Spinal cord (tissue), 10 donors: ENCODE data around the gene RGS16. TPM values are rescaled to one million over a fixed set of nuclear protein-coding genes. Genes with fewer than 3 reads are reported as not detected.

ENCODE experiments used
- DNase-seq, 6 donors: peaks; one replicate each; pipeline versions ENCODE4 v3.0.0 to v3.0.0-alpha.2; 2013 to 2015; ENCODE audit warnings: low spot score in 6 of 6, low read depth in 4 of 6
- H3K27ac ChIP-seq: one replicate; pipeline ENCODE4 v1.5.1; 2013; ENCODE audit warnings: low read depth, low read length, control low read depth
- H3K27me3 ChIP-seq: one replicate; pipeline ENCODE4 v1.6.1; 2013; ENCODE audit warnings: low read length; ENCODE audit not compliant: control insufficient read depth, insufficient read depth
- H3K36me3 ChIP-seq: one replicate; pipeline ENCODE4 v1.6.1; 2013; ENCODE audit warnings: low read length; ENCODE audit not compliant: control insufficient read depth, insufficient read depth
- H3K4me1 ChIP-seq: one replicate; pipeline ENCODE4 v1.6.1; 2013; ENCODE audit warnings: low read length; ENCODE audit not compliant: control insufficient read depth, insufficient read depth
- H3K4me3 ChIP-seq: one replicate; pipeline ENCODE4 v1.5.1; 2013; ENCODE audit warnings: low read depth, low read length, control low read depth
- H3K9me3 ChIP-seq: one replicate; pipeline ENCODE4 v1.6.1; 2013; ENCODE audit warnings: low read length; ENCODE audit not compliant: control insufficient read depth, insufficient read depth
- WGBS: methylation state at CpG from one replicate; pipeline ENCODE4 v1.1.5; 2013; ENCODE audit warnings: missing lambda C conversion rate; ENCODE audit not compliant: insufficient coverage; 5-methylcytosine and 5-hydroxymethylcytosine counted together
- polyA plus RNA-seq, 2 donors: library from polyadenylated mRNA; unstranded; fragments of 120-200 nt; gene quantifications; one replicate each; pipeline ENCODE4 v1.2.1, GENCODE V29; 2013; ENCODE audit not compliant: insufficient read length in 2 of 2
- total RNA-seq, 2 donors: library from RNA; depleted of rRNA in 1 of 2; stranded (reverse); fragments of 120-200 nt in 1 of 2; fragments of >200 nt in 1 of 2; gene quantifications; one replicate each; pipeline versions ENCODE4 v1.2.3 to v1.2.4, GENCODE V29; 2013 to 2014
- donor health status: healthy.

RGS16 gene
- total and polyA plus RNA-seq, 4 donors = 7.4 to 18.5 (median 14.0) TPM

- H3K9me3 ChIP-seq = no peaks in the 10 kb centered on the region
- WGBS = 59% methylated on average over 5 of the region's 6 CpGs
- H3K4me1 ChIP-seq = peaks cover 3% of the 10 kb centered on the region
- no peak overlapping the region for H3K27ac ChIP-seq
- no peaks in the 10 kb centered on the region for H3K27me3 ChIP-seq
- H3K4me3 ChIP-seq = no peak overlapping the region
- no peak for DNase-seq
- H3K36me3 ChIP-seq = no peaks in the 10 kb centered on the region
Observed at GRCh38 chr1:182622901-182623528, 18.8 kb upstream of the RGS16 start.

- H3K4me3 ChIP-seq = no peak overlapping the region
- H3K4me1 ChIP-seq = peaks cover 7% of the 10 kb centered on the region
- H3K27ac ChIP-seq = no peak overlapping the region
- no peaks in the 10 kb centered on the region for H3K36me3 ChIP-seq
- H3K9me3 ChIP-seq = no peaks in the 10 kb centered on the region
- 100% methylated on average over 1 of the region's 2 CpGs for WGBS
- no peak for DNase-seq
- H3K27me3 ChIP-seq = no peaks in the 10 kb centered on the region
Observed at GRCh38 chr1:182621906-182622305, 17.7 kb upstream of the RGS16 start.

GRCh38 chr1:182620924-182621585 is 16.9 kb upstream of the RGS16 start:
- H3K9me3 ChIP-seq = no peaks in the 10 kb centered on the region
- peaks cover 11% of the 10 kb centered on the region for H3K4me1 ChIP-seq
- no peak overlapping the region for H3K4me3 ChIP-seq
- DNase-seq = no peak
- H3K36me3 ChIP-seq = no peaks in the 10 kb centered on the region
- H3K27me3 ChIP-seq = no peaks in the 10 kb centered on the region
- H3K27ac ChIP-seq = no peak overlapping the region

- no peaks in the 10 kb centered on the region for H3K9me3 ChIP-seq
- no peak overlapping the region for H3K4me3 ChIP-seq
- peaks cover 32% of the 10 kb centered on the region for H3K4me1 ChIP-seq
- H3K36me3 ChIP-seq = no peaks in the 10 kb centered on the region
- no peaks in the 10 kb centered on the region for H3K27me3 ChIP-seq
- 33% methylated on average over 4 of the region's 6 CpGs for WGBS
- peak overlapping the region; percentile 51 for H3K27ac ChIP-seq
- DNase-seq = peak in 2 of 6 donors; percentile 61 to 73
Observed at GRCh38 chr1:182617734-182618351, 13.7 kb upstream of the RGS16 start.

GRCh38 chr1:182617014-182617429 is 12.8 kb upstream of the RGS16 start:
- no peak for DNase-seq
- Histone ChIP-seq H3K9me3 (no peaks in the 10 kb centered on the region), H3K27me3 (no peaks in the 10 kb centered on the region), H3K4me1 (peaks cover 33% of the 10 kb centered on the region), H3K36me3 (no peaks in the 10 kb centered on the region), H3K4me3 (no peak overlapping the region), H3K27ac (no peak overlapping the region)
- 51% methylated on average over 2 of the region's 4 CpGs for whole genome bisulfite sequencing

GRCh38 chr1:182616130-182617013 is 12.2 kb upstream of the RGS16 start:
- peak overlapping the region; percentile 90 for H3K27ac ChIP-seq
- WGBS = 1% methylated on average over 11 of the region's 17 CpGs
- no peaks in the 10 kb centered on the region for H3K9me3 ChIP-seq
- DNase-seq = peak; percentile 68 to 97 (median 80)
- H3K4me3 ChIP-seq = peak overlapping the region; percentile 22
- H3K4me1 ChIP-seq = peaks cover 38% of the 10 kb centered on the region
- no peaks in the 10 kb centered on the region for H3K36me3 ChIP-seq
- no peaks in the 10 kb centered on the region for H3K27me3 ChIP-seq

- 8% methylated on average over 10 of the region's 11 CpGs for WGBS
- Histone ChIP-seq H3K27ac (peak overlapping the region; percentile 90), H3K36me3 (no peaks in the 10 kb centered on the region), H3K4me1 (peaks cover 38% of the 10 kb centered on the region), H3K4me3 (peak overlapping the region; percentile 44), H3K9me3 (no peaks in the 10 kb centered on the region), H3K27me3 (no peaks in the 10 kb centered on the region)
- DNase-seq = peak in 5 of 6 donors; percentile 72 to 93 (median 73)
Observed at GRCh38 chr1:182615468-182616129, 11.4 kb upstream of the RGS16 start.

- Histone ChIP-seq H3K36me3 (no peaks in the 10 kb centered on the region), H3K27ac (peak overlapping the region; percentile 90), H3K27me3 (no peaks in the 10 kb centered on the region), H3K4me3 (peak overlapping the region; percentile 44), H3K4me1 (peaks cover 38% of the 10 kb centered on the region), H3K9me3 (no peaks in the 10 kb centered on the region)
- under 1% methylated on average over 52 of the region's 56 CpGs for WGBS
- peak in 5 of 6 donors; percentile 59 to 90 (median 72) for DNase-seq
Observed at GRCh38 chr1:182614796-182615454, 10.7 kb upstream of the RGS16 start.
